ENCODE data around the gene TMBIM4.

GRCh38 chr12:66164349-66164821, 5.4 kb downstream of the TMBIM4 start:
- TF ChIP-seq CTCF (conservative IDR thresholded peaks at IDR 0.05; ENCODE audit: low read depth, low read length) (no peak), MAFK (IDR thresholded peaks at IDR 0.05; ENCODE audit: low read depth, low read length) (no peak), POLR2A (IDR thresholded peaks at IDR 0.05; ENCODE audit: low read depth, low read length) (no peak), BHLHE40 (IDR thresholded peaks at IDR 0.05; ENCODE audit: low read depth, low read length) (no peak), RAD21 (IDR thresholded peaks at IDR 0.05; ENCODE audit: low read length) (no peak), FOS (IDR thresholded peaks at IDR 0.05; ENCODE audit: low read depth, low read length) (no peak), USF2 (IDR thresholded peaks at IDR 0.05; ENCODE audit: low read depth, low read length) (no peak), SMC3 (IDR thresholded peaks at IDR 0.05; ENCODE audit: low read depth, low read length) (no peak), MAZ (IDR thresholded peaks at IDR 0.05; ENCODE audit: borderline replicate concordance, low read depth, low read length) (no peak), MXI1 (IDR thresholded peaks at IDR 0.05; ENCODE audit: borderline replicate concordance, low read depth, low read length) (no peak), RCOR1 (IDR thresholded peaks at IDR 0.05; ENCODE audit: insufficient replicate concordance, low read length) (no peak), CHD1 (IDR thresholded peaks at IDR 0.05; ENCODE audit: low read depth, low read length) (no peak)

All from IMR-90 (cell line).